Germinal center (tissue), 1 donor: ENCODE data around the gene ZFAND2B.
A peak's percentile ranks its signal among the peaks of the same experiment; 100 is the strongest.

Experiments
- DNase-seq: peaks from one replicate; pipeline ENCODE4 v3.0.0; 2012; ENCODE audit warnings: mixed read lengths, low spot score

ZFAND2B gene

GRCh38 chr2:219220652-219221402 lies 14.2 kb downstream of the ZFAND2B start:
- no peak for DNase-seq

- no peak for DNase-seq
These were observed 15.5 kb downstream of the ZFAND2B start for GRCh38 chr2:219221957-219222518.

GRCh38 chr2:219223831-219224610 lies 17.4 kb downstream of the ZFAND2B start:
- no peak for DNase-seq

- DNase-seq: no peak
These were observed 18.8 kb downstream of the ZFAND2B start for GRCh38 chr2:219225350-219225749.

GRCh38 chr2:219228041-219228910 lies 21.7 kb downstream of the ZFAND2B start:
- no peak for DNase-seq

GRCh38 chr2:219228911-219229304 lies 22.3 kb downstream of the ZFAND2B start:
- no peak for DNase-seq

- DNase-seq: peak; percentile 99
These were observed 22.9 kb downstream of the ZFAND2B start, which contains the start of the genes ANKZF1 and ATG9A for GRCh38 chr2:219229305-219230058. TSS of gene ANKZF1 (plus strand) at chr2:219229806. CDS start at chr2:219230258, 452 bp downstream. TSS of gene ATG9A (minus strand) at chr2:219229636. CDS start at chr2:219228024, 1,612 bp downstream.

- DNase-seq: peak; percentile 58
These were observed 23.5 kb downstream of the ZFAND2B start for GRCh38 chr2:219230059-219230540.

- DNase-seq: no peak
These were observed 27.7 kb downstream of the ZFAND2B start for GRCh38 chr2:219234331-219234730.

GRCh38 chr2:219243291-219243761 lies 36.7 kb downstream of the ZFAND2B start:
- DNase-seq: no peak

- DNase-seq: no peak
These were observed 38.2 kb downstream of the ZFAND2B start for GRCh38 chr2:219244789-219245147.

GRCh38 chr2:219245148-219245898 lies 38.7 kb downstream of the ZFAND2B start, which contains the start of the genes GLB1L and STK16:
TSS of gene GLB1L (minus strand) at chr2:219245444. CDS start at chr2:219243573, 1,871 bp downstream.
TSS of gene STK16 (plus strand) at chr2:219245479. CDS start at chr2:219246000, 521 bp downstream.
- DNase-seq: peak; percentile 88

GRCh38 chr2:219245899-219246230 lies 39.3 kb downstream of the ZFAND2B start:
- no peak for DNase-seq

GRCh38 chr2:219246559-219246958 lies 40.0 kb downstream of the ZFAND2B start:
- no peak for DNase-seq

GRCh38 chr2:219247678-219248642 lies 41.4 kb downstream of the ZFAND2B start:
- peak; percentile 43 for DNase-seq

- DNase-seq: no peak
These were observed 42.2 kb downstream of the ZFAND2B start for GRCh38 chr2:219248845-219249202.

GRCh38 chr2:219249203-219249980 lies 42.8 kb downstream of the ZFAND2B start:
- DNase-seq: peak; percentile 54
